G401.6 (cell line): ENCODE measurements around the gene RNASEH2A.
A peak's percentile ranks its signal among the peaks of the same experiment; 100 is the strongest.
"Not testable (repeated sequence)": the region's sequence is repeated elsewhere in the genome, so short reads cannot be mapped to it uniquely, and the experiment has no call there.

Source experiments
- FAIRE-seq: peaks from 2 replicates; lab custom pipeline; 2012; peaks lifted over from hg19 to GRCh38; lab: Jason Lieb, UNC

Gene RNASEH2A

DNA sequence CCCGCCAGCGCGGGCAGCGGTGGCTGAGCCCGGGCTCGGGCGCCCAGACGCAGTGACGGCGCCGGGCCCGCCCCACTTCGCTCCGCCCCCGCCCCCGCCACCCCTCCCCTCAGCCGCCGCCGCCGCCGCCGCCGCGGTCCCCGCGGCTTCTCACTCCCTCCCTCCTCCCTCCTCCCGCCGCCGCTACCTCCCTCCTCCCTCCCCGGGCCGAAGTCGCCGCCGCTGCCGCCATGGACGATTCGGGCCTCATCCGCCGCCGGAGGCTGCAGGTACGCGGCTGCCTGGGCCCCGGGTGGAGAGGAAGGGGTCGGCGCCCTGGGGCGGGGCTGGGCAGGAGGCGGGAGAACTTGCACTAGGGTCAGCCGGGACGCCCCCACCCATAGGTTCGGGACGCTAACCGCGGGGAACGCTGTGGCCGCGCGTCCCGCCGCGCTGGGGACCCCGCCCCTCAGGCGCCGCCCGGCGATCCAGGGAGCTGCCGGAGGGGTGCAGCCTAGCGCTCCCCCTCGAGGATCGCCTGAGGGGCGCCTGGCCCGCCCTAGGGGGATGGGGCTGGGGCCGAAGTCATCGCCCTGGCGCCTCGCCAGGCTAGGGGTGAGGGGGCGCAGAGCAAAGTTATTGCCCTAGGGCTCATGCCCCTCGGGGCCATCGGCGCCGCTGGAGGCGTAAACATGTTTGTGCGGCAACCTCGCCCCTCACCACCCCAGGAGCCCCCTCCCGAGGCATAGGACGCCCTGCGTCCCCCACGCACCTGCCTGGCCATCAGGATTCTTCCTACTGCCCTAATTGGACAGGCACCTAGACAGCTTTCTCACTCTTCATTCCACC is 27.6 kb downstream of the RNASEH2A start:
- FAIRE-seq, result no peak

DNA sequence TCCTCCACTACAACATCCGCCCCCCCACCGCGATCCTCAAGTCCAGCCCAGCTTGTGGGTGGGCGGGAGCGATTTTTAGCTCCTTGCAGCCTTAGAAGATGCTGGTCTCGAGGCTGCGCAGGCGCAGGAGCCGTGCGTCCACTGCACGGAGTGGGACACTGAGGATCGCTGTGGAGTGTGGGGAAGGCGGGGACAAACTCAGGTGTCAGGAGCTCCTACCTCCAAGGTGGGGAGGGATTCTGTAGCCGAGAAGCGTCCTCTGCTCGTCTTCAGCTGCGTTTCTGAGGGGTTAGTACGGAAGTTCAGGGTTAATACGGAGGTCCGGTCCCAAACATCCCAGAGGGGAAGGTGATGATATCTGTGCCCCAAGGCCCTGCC is 28.2 kb downstream of the RNASEH2A start, which contains the start of gene RTBDN:
RTBDN (minus strand) TSS at position 14 of the 378 bp plus-strand sequence. CDS start 4,600 bp downstream, outside the sequence.
- no peak for FAIRE-seq

DNA sequence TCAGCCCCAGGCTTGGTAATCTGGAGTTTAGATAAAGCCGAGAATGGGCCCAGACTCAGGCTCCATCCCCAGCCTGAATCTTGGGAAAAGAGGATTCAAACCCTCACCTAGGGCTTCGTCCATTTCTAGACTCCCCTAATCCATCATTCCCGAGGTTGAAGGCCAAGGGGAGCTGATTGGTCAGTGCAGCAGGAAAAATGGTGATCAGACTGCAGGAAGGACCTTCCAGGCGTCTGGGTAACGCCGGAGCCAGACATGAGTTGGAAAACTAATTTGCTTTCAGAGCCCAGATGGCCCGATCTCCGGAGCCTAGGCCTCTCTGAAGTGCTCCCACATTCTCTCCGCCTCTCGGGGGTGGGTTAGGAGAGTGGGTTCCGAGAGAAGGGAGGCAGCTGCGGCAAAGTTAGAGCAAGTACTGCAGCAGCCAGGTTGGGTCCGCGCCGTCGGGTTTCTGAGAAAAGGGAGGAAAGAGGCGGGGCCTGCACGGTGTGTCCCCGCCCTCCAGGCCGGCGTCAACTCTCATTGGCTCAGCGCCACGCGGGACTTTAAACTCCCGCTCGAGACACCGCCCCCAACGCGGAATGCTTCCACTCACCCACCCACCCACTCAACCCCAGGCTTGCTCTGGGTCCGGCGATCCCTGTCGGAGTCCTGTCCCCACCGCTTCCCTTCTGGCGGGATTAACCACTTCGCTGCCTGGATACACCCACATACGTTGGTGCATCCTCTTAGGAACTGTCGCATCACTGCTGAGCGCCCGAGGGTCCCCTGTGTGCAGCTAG is 28.8 kb downstream of the RNASEH2A start:
- no peak for FAIRE-seq

DNA sequence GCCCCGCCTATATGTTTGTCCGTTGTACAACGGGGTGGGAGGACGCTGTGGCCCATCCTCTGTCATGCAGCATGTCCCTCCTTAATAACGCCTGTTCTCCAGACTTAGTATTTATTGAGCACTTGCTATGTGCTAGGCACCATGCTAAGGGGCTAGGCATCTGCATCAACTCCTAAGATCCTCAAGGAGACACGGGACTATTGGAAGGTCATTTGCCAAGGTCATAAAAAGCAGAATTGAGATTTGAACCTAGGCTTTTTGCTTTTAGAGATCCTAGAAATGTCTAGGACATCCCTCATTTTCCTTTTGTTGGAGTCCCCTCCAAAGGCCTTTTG is 30.1 kb downstream of the RNASEH2A start:
- FAIRE-seq, result no peak

DNA sequence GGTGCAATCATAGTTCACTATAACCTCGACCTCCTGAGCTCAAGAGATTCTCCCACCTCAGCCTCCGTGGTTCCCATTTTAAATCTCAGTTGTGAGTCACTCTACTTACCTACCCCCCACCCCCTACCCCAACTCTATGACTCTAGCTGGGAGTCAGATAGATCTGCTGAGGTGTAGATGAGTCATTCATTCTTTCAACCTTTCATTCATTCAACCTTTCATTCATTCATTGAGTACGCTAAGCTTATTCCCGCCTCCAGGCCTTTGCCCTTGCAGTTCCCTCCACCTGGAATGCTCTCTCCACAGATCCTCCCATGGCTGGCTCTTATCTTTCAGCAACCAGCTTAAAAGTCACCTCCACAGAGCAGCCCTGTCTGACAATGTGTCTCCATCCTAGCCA is 30.8 kb downstream of the RNASEH2A start:
- no peak for FAIRE-seq

DNA sequence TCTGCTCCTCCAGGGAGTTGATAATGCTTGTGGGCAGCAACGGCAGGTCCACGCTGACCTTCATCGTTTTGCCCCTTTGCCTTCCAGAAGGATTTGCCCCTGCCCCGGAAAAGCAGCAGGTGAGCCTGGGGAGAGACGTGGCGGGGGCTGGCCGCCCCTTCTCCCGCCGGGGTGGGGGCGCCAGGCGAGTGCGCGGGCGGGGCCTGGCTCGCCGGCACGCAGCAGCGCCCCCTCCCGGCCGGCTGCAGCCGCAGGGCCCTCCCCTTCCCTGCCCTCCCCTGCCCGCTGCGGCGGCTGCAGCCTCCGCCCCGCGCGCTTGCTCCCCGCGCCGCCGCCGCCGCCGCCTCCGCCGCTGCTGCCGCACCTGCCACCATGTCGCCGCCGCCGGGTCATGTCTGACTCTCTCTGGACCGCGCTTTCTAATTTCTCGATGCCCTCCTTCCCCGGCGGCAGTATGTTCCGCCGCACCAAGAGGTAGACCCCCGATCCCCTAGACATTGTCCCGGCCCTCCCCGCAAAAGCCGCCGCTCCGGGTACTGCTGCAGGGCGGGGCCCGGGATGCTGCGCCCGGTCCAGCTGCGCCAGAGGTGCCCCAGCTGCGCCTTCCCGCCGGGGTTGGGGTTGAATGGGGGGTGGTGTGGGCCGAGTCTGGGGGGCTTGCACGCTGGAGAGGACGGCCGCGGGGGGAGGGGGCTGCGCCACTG is 31.9 kb downstream of the RNASEH2A start, which contains the start of gene MAST1:
MAST1 (plus strand) TSS at position 334 of the 704 bp plus-strand sequence; CDS start at position 392, 58 bp downstream.
- FAIRE-seq, result no peak

DNA sequence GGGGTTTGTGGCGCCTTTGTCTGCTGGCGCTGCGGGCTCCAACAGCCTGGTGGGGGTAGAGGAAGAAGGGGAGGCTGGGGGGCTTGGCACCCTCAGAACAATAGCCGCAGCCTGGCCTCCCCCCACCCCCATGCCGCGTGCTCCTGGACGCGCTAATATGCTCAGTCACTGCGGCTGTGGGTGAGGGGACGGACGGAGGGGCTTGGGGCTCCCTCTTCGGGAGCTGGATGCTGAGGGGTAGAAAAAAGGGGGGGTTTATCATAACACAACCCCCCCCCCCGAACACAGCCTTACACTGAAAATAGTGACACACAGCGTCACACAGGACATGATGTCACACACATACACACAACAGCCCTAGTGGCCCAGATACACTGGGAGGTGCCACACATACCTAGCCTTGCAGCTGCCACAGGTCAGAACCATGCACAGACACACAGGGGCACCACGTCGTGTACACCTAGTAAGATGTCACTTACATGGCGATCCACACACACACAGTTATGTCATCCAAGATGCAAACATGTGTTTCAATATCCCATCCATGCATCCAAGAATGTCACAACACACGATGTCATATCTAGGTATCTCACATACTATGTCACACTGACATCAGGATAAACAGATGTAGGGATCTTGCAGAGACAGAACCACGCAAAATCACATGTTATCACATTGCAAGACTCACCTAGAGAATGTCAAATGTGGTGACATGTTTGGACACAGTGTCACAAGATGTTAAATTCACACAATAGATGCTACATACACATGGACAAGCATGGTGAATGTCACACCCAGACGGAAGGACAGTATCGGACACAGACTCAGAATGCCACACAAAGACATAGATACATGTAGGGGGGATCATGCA is 32.7 kb downstream of the RNASEH2A start:
- no peak for FAIRE-seq

DNA sequence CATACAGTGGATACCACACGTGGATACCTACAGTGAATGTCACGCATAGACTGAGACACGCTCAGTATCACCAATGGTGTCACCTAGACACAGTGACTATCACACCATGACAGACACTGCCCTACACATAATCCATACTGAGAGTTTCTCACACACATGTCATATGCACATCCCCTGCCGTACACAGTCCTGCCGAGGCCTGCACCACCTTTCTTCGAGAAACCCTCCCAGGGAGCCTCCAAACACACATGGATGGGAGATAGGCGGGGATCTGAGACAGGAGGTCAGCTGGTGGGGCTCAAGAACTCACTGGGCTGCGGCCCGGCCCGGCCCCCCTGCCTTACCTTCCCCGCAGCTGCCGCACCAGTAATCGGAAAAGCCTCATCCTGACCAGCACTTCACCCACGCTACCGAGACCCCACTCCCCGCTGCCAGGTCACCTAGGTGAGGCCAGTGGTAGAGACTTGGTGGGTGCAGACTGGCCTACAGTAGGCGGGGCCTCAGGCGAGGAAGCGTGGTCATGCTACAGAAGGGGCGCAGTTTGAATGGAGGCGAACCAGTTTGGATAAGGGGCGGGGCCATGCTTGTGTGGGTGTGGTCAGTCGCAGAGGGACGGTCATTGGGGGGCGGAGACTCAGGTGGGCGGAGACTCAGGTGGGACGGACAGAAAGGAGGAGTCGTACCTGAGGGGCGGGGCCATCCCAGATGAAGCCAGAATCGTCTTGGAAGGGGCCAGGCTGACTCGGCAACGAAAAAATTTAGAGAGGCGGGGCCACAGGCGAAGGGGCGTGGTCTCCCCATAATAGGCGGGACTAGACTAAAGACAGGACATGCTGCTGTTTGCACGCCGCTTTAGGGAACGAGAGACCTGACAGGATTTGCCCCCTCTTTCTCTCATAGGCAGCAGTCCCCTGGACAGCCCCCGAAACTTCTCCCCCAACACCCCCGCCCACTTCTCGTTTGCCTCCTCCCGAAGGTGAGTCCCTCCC is 34.0 kb downstream of the RNASEH2A start:
- FAIRE-seq, result peak; percentile 90

DNA sequence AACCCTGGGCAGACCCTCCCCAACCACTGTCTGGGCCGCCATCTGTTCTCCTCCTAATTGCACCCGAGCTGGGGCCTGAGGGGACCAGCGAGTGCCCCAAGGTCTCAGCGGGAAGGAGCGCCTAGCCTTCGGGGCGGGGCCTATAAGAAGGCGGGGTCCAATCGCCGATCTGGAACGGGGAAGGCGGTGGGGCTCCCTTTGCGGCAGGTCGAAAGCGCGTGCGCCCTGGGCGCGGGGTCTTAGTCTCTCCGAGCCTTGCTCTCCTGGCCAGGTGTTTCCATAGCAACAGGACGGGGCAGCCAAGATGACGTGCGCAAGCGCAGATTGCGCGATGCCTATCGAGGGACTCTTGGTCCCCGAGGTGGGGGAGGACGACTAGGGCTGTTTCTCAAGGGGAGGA is 34.7 kb downstream of the RNASEH2A start:
- no peak for FAIRE-seq

DNA sequence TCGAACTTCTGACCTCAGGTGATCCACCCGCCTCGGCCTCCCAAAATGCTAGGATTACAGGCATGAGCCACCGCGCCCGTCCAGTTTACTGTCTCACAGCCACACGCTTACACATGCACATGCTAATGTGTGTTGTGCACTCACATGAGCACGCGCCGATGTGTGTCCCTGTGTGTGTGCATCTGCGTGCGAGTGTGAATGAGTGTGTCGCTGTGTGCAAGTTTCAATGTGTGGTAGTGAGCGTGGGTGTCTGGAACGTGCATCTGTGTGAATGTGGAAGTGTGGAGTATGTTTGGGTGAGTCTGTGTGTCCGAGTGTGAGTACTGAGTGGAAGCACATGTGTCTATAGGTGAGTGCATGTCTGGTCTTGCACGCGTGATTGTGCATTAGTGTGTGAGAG is 36.1 kb downstream of the RNASEH2A start:
- FAIRE-seq, result no peak

DNA sequence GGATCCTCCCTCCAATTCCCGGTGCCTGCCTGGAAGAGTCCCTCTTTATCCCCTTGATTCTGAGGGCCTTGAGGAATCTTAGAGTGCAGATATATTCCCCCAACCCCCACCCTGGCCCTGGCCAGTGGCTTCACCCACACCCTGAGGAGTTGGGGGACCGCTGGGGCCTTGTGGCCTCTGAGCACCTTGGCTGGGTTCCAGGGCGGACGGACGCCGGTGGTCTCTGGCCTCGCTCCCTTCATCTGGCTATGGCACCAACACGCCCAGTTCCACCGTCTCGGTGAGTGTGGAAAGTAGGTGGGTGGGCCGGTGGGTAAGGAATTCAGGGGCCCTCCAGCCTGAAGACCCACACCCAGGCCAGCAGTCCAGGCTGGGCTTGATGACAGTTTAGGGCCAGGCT is 36.9 kb downstream of the RNASEH2A start:
- FAIRE-seq, result no peak

DNA sequence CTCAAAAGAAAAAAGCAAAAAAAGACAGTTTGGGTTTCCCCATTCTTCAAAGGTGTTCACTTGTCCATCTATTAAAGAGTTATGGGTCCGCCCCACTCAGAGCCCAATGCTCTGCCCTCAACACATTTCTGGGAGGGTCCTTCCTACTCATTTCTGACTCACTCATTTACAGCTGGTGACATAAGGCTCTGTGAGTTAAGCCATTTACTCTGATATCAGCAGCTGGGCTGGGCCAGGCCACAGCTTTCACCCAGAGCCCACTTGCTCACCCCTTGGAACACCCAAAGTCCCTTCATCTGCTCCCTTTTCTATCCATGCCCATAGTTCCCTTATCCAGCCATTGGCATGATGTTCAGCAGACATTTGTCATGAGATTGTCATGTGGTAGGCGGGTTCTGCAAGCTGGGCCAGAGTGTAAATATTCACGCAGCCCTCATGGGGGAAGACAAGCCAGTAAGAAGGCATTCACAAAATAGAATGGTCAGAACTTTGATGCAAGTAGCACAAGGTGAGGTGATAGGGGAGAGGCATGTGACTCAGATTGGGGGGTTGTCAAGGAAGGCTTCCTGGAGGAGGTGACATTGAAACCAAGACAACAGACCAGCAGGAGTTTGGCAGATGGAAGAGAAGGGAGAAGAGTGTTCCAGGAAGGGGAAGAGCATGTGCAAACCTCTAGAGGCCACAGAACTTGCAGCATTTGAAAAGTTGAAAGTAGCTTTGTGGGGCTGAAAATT is 37.8 kb downstream of the RNASEH2A start:
- no peak for FAIRE-seq

DNA sequence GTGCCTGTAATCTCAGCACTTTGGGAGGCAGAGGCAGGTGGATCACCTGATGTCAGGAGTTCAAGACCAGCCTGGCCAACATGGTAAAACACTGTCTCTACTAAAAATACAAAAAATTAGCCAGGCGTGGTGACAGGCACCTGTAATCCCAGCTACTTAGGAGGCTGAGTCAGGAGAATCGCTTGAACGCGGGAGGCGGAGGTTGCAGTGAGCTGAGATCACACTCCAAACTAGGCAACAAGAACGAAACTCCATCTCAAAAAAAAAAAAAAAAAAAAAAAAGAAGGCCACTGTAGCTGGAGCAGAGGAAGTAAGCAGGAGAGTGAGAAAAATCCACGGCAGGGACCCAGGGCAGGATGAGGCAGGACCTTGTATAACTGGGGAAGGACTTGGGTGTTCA is 40.2 kb downstream of the RNASEH2A start:
- not testable (repeated sequence) for FAIRE-seq

DNA sequence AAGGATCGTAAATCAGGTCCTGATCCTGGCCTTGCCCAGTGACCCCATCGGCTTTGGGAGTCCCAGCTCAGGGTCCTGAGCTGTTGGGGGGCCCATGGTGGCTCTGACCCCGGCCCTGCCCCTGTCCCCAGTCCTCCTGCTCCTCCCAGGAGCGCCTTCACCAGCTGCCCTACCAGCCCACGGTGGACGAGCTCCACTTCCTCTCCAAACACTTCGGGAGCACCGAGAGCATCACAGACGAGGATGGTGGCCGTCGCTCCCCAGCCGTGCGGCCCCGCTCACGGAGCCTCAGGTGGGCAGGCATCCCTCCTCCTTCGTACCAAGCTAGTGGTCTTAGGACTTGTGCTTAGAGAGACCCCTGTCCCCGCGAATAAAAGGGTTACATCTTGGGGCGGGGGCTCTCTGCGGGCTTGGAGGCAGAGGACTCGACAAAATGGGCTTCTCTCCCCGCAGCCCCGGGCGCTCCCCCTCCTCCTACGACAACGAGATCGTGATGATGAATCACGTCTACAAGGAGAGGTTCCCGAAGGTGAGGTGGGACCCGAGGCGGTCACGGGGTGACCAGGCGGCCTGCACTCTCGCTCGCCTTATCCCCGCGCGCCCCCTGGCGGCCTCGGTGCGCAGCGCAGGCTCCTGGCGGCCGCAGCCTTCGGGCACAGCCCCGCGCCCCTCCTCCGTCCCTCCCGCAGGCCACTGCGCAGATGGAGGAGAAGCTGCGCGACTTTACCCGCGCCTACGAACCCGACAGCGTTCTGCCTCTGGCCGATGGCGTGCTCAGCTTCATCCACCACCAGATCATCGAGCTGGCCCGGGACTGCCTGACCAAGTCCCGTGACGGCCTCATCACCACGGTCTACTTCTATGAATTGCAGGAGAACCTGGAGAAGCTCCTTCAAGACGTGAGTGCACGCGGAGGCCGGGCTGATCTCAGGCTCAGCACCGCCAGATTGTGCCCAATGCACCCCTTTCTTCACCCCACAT is 41.1 kb downstream of the RNASEH2A start:
- no peak for FAIRE-seq

DNA sequence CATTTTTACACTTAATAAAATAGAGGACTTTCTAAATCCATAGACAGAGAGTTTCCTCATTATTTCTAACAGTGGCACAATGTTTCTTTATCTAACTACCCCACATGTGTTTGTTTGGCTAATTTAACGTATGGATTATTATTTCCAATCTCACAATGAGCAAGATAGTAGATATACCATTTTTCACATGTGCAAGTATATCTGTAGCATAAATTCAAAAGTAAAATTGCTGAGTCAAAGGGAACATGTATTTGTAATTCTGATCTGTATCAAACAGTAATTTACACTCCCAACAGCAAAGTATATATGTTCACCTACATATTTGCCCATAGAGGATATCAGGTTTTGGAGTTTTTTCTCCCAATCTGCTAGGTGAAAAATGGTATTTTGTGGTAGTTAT is 50.3 kb downstream of the RNASEH2A start:
- no peak for FAIRE-seq

DNA sequence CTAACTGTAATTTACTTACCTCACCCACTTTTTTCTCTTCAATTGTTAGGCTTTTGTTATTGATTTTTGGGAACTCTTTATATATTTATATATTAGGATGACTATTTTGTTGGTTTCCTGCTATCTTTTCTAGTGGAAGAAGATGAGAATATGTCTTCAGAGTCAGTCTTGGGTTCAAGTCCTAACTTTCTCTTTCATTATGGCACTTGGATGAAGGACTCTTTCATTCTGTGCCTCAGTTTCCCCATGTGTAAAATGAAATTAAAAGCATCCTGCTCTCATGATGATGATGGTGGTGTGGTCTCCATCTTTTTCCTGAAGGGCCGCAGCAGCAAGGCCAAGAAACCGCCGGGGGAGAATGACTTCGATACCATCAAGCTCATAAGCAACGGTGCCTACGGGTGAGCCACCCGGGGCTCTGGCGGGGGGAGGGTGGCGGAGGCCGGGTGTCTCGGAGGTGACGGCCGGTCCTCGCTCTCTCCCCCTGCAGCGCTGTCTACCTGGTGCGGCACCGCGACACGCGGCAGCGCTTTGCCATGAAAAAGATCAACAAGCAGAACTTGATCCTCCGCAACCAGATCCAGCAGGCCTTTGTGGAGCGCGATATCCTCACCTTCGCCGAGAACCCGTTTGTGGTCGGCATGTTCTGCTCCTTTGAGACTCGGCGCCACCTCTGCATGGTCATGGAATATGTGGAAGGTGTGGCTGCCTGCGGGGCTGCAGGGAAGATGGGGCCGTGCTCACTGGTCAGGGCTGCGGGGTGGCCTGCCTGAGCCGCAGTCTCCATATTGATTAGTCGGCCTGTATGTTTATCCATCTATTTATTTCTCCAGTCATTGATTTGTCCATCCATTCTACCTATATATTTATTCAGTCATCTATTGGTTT is 51.9 kb downstream of the RNASEH2A start:
- FAIRE-seq, result no peak

DNA sequence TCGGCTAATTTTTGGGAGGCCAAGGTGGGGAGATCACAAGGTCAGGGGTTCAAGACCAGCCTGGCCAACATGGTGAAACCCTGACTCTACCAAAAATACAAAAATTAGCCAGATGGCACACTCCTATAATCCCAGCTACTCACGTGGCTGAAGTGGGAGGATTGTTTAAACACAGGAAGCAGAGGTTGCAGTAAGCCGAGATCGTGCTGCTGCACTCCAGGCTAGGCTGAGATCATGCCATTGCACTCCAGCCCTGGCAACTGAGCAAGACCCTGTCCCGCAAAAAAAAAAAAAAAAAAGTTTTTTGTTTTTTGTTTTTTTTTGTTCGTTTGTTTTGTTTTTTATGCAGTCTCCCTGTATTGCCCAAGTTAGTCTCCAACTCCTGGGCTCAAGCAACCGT is 53.2 kb downstream of the RNASEH2A start:
- no peak for FAIRE-seq
